NCI-H82 treated with DMSO at 0.1 percent for 48 hours (cell line): ENCODE results near the gene ARHGAP42.
A peak's percentile ranks its signal among the peaks of the same experiment; 100 is the strongest.
"Not testable (repeated sequence)": the region's sequence is repeated elsewhere in the genome, so short reads cannot be mapped to it uniquely, and the experiment has no call there.

ENCODE experiments used
- DNase-seq: peaks from one replicate; lab custom pipeline; 2025; ENCODE audit not compliant: unreplicated experiment; lab: John Stamatoyannopoulos, UW

The ARHGAP42 gene

GRCh38 chr11:100719809-100720221 is 32.7 kb downstream of the ARHGAP42 start:
- peak; percentile 20 for DNase-seq

- no peak for DNase-seq
These were observed 39.6 kb downstream of the ARHGAP42 start for GRCh38 chr11:100726680-100727079.

DNA sequence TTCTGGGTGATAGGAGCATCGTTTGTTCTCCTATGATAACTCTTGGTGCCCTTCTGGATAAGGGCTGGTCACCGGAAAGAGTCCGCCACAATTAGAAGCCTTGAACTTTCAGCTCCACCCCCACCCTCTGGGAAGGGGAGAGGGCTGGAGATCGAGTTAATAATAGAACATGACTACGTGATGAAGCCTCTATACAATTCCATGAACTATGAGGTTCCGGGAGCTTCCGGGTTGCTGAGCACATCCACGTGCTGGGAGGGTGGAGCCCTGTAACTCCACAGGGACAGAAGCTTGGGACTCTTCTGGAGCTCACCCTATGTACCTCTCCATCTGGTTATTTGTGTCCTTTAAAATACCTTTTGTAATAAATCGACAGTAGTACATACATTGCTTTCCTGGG is 40.3 kb downstream of the ARHGAP42 start:
- no peak for DNase-seq

- no peak for DNase-seq
These were observed 43.2 kb downstream of the ARHGAP42 start for GRCh38 chr11:100730266-100730665.

- DNase-seq = peak; percentile 86
These were observed 44.4 kb downstream of the ARHGAP42 start for GRCh38 chr11:100731471-100731870.

DNA sequence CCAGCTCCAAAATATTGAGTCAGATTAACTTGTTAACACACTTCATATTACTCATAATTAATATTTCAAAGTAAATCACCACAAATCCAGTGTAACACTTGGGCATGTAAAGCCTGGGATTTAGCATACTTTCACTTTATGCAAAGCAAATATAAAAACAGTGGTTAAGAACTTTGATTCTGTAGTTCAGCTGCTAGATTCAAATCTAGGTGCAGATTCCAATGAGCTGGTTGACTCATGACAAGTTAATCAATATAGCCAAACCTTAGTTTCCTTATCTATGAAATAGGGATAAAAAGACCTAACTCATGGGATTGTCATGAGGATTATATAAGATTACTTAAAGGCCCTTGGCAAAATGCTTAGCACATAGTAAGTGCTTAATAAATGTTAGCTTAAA is 45.9 kb downstream of the ARHGAP42 start:
- DNase-seq = no peak

GRCh38 chr11:100734743-100735527 is 47.8 kb downstream of the ARHGAP42 start:
- DNase-seq = no peak

GRCh38 chr11:100735949-100736675 is 49.0 kb downstream of the ARHGAP42 start:
- DNase-seq = no peak

DNA sequence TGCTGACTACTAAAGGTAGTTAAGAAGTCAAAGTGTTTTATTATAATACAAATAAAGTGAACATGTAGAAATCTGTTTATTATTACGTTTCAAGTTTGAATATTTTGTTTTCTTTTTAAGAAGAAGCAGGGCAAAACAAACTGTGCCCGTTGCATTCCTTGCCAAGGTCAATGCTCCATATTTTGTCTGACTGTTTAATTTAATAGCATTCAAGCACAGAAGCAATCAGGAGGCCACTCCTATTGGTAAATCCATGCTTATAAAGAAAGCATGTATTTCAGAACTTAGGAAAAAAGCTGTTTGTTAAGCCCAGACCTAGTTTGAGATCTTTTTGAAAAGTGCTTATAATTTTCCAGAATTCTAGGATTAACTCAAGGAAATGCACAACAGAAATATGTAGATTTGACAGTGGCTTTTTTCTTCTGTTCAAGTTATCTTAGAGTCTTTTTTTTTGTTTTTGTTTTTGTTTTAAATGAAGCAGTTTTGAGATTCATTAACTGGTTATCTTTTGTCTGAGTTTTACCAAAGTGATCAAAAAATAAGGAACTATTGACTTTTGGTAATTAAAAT is 51.7 kb downstream of the ARHGAP42 start:
- DNase-seq = no peak

DNA sequence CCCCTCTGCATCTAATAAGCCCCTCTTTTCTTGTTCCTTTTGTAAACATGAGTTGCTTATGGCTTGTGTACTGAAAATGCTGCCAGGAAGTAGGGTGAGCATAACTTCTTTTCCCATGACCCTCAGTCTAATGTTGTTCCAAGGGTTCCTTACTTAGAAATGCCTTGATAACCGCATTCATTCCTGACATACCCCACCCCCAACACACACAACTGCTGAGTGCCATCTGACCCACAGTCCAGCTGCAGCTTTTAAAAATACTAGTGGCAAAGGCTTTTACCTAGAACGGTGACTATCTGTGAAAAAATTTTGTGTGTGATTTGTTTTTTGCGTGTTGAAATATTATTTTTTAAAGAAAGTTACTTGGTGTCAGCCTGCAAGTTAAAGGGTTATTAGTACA is 52.6 kb downstream of the ARHGAP42 start:
- DNase-seq = no peak

- no peak for DNase-seq
These were observed 53.4 kb downstream of the ARHGAP42 start for GRCh38 chr11:100740440-100740839.

DNA sequence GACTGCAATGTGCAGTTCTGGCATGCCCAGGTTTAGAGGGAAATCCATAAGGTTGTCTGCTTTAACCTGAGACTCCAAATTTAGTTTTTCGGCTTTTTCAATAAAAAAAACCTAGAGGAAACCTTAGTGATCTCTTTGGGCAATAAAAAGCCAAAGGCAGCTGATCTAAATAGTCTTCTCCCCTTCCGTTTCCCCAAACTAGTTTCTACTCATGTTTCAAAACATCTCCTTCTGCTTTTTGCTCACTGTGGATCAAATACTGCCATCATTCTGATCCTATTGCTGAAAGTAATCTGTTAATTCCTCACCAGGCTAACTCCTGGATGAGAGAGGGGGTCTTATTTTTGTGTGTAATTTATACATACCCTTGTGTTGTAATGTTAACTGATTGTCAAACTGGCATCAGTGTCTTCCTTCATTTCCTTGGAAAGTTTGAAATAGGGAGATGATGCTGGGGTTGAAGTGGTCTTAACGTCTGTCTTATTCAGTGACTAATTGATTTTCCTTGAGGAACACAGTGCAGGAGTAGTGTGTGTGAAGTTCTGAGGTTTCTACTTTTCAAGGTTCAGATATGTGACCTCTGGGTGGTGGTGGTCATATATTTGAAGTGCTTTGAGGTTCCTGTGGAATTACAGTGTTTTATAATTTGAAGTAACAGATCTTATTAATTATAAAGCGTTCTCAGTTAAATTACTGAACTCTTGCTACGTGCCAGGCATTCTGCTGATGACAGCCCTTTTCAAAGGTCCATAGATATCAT is 55.0 kb downstream of the ARHGAP42 start:
- DNase-seq = no peak

GRCh38 chr11:100746448-100746847 is 59.4 kb downstream of the ARHGAP42 start:
- no peak for DNase-seq

- DNase-seq = peak; percentile 60
These were observed 61.1 kb downstream of the ARHGAP42 start for GRCh38 chr11:100748153-100748552.

- DNase-seq = not testable (repeated sequence)
These were observed 62.9 kb downstream of the ARHGAP42 start for GRCh38 chr11:100749887-100750565.

- not testable (repeated sequence) for DNase-seq
These were observed 63.4 kb downstream of the ARHGAP42 start for GRCh38 chr11:100750566-100750891.

GRCh38 chr11:100752371-100753171 is 65.5 kb downstream of the ARHGAP42 start:
- peak; percentile 34 for DNase-seq

DNA sequence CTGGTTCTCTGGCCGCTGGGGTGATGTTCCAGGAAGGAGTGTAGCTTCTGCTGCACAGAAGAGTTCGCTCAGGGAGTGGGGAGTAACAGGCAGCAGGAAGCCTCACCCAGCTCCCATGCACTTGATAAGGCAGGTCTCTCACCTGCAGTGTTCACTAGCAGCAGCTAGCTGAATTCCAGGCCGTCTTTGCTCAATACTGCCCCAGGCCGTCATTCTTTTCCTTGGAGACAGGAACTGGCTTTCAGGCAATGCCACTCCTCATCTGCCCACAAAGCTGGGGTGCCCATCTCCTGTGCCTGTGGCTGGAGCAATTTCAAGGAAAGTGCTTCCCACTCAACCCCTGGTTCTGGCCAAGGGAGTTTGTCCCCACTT is 66.1 kb downstream of the ARHGAP42 start:
- DNase-seq = no peak

DNA sequence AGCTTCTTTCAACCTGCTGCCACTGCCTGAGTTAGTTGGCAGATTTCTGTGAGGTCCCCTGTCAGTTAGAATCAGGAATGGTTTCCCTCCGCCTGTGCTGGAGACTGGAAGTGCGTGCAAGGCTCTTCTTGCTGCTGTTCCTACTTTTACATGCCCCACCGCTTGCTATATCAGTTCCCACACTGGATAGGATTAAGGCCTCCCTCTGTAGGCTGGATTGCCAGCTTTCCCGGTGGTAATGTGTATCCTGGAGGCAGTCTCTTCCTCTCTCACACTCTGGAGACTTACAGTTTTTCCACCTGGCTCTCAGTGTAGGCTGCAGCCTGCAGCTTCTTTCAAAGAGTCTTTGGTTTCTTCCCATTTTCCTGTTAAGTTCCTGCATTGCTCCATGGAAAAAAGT is 66.5 kb downstream of the ARHGAP42 start:
- DNase-seq = peak; percentile 46

GRCh38 chr11:100756559-100756958 is 69.5 kb downstream of the ARHGAP42 start:
- no peak for DNase-seq
